Smooth muscle cell (in vitro differentiated cells): ENCODE results near the gene LIN52. TPM values are rescaled to one million over a fixed set of nuclear protein-coding genes. Genes with fewer than 3 reads are reported as not detected.

Experiments used
- DNase-seq: peaks from one replicate; lab custom pipeline; 2025; ENCODE audit not compliant: unreplicated experiment; lab: John Stamatoyannopoulos, UW
- H2AFZ ChIP-seq: fragments of 200-600 bp; sonication (generic); 2 replicates; pipeline ENCODE4 v1.6.0; 2016; ENCODE audit warnings: antibody characterized with exemption, low read depth, mild to moderate bottlenecking
- H3F3A ChIP-seq: fragments of 200-600 bp; sonication (generic); 2 replicates; pipeline ENCODE4 v1.6.0; 2017; ENCODE audit warnings: antibody characterized with exemption, low read depth
- H3K27ac ChIP-seq: fragments of 200-600 bp; sonication (generic); 2 replicates; pipeline ENCODE4 v1.5.1; 2016; ENCODE audit warnings: low read depth, mild to moderate bottlenecking
- H3K27me3 ChIP-seq: fragments of 200-600 bp; sonication (generic); 2 replicates; pipeline ENCODE4 v1.6.1; 2016; ENCODE audit warnings: low read depth, mild to moderate bottlenecking
- H3K36me3 ChIP-seq: fragments of 200-600 bp; sonication (generic); 2 replicates; pipeline ENCODE4 v1.5.1; 2016; ENCODE audit warnings: low read depth
- H3K4me1 ChIP-seq: fragments of 200-600 bp; sonication (generic); 2 replicates; pipeline ENCODE4 v1.5.1; 2016; ENCODE audit warnings: low read depth
- H3K4me2 ChIP-seq: fragments of 200-600 bp; sonication (generic); 2 replicates; pipeline ENCODE4 v1.6.0; 2016; ENCODE audit warnings: mild to moderate bottlenecking
- H3K4me3 ChIP-seq: fragments of 200-600 bp; sonication (generic); 2 replicates; pipeline ENCODE4 v1.5.1; 2016; ENCODE audit warnings: mild to moderate bottlenecking
- H3K79me2 ChIP-seq: fragments of 200-600 bp; sonication (generic); 2 replicates; pipeline ENCODE4 v1.6.0; 2016; ENCODE audit warnings: low read depth, mild to moderate bottlenecking
- H3K9ac ChIP-seq: fragments of 200-600 bp; sonication (generic); 2 replicates; pipeline ENCODE4 v1.6.0; 2016; ENCODE audit warnings: low read depth
- H3K9me3 ChIP-seq: fragments of 200-600 bp; sonication (generic); replicated peaks from 2 replicates; pipeline ENCODE4 v1.5.1; 2016; ENCODE audit warnings: low read depth
- H4K20me1 ChIP-seq: fragments of 200-600 bp; sonication (generic); 2 replicates; pipeline ENCODE4 v1.6.0; 2016; ENCODE audit warnings: low read depth
- WGBS: methylation state at CpG from one replicate; pipeline ENCODE4 v1.1.7; 2016; ENCODE audit warnings: low lambda C conversion rate; 5-methylcytosine and 5-hydroxymethylcytosine counted together
- polyA plus RNA-seq: library from polyadenylated mRNA; unstranded; fragments of >200 nt; fragmentation: Nextera tagmentation; extraction: Ambion mirVana; gene quantifications from 2 replicates; pipeline ENCODE4 v1.2.1, GENCODE V29; 2016
- total RNA-seq: library from RNA; depleted of rRNA; stranded (reverse); fragments of >200 nt; gene quantifications from 2 replicates; pipeline ENCODE4 v1.2.3, GENCODE V29; 2014
- TF ChIP-seq, protein P1 (sequence below): fragments of 200-600 bp; sonication (generic); IDR thresholded peaks from 2 replicates; pipeline ENCODE4 v1.5.1; 2017; ENCODE audit warnings: borderline replicate concordance, mild to moderate bottlenecking, antibody characterized with exemption; ENCODE audit not compliant: insufficient read depth, poor library complexity, severe bottlenecking

Gene LIN52
- total and polyA plus RNA-seq, 2 experiments from 2014 or later = 16.1 to 17.8 TPM

DNA sequence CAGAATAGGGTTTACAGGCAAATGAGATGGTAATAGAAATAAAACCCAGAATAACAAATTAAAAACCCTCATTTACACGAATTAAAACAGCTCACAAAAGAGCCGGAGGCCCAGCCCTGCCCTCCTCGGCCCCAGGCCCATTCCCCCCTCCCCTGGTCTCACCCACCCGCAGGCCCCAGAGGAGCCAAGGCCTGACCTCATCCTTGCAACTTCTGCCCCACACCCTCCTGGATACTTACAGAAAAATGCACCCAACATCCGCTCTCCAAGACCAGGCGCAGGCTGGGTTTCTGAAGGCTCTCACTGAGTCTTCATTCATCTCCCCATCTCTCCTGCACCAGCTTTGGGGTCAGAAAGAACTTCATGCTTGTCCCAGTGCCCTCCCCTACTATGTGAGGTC lies 138.3 kb downstream of the LIN52 start:
- H3K9ac ChIP-seq = no peak overlapping the region
- no peak for DNase-seq
- TF ChIP-seq, protein P1, sequence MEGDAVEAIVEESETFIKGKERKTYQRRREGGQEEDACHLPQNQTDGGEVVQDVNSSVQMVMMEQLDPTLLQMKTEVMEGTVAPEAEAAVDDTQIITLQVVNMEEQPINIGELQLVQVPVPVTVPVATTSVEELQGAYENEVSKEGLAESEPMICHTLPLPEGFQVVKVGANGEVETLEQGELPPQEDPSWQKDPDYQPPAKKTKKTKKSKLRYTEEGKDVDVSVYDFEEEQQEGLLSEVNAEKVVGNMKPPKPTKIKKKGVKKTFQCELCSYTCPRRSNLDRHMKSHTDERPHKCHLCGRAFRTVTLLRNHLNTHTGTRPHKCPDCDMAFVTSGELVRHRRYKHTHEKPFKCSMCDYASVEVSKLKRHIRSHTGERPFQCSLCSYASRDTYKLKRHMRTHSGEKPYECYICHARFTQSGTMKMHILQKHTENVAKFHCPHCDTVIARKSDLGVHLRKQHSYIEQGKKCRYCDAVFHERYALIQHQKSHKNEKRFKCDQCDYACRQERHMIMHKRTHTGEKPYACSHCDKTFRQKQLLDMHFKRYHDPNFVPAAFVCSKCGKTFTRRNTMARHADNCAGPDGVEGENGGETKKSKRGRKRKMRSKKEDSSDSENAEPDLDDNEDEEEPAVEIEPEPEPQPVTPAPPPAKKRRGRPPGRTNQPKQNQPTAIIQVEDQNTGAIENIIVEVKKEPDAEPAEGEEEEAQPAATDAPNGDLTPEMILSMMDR = no peak
- H3K4me3 ChIP-seq = no peak overlapping the region
- H3K36me3 ChIP-seq = no peaks in the 10 kb centered on the region
- H3K79me2 ChIP-seq = no peaks in the 10 kb centered on the region
- H2AFZ ChIP-seq = no peak overlapping the region
- H3K4me2 ChIP-seq = no peak overlapping the region
- H3K4me1 ChIP-seq = no peaks in the 10 kb centered on the region
- H3F3A ChIP-seq = no peaks in the 10 kb centered on the region
- 75% methylated on average over 6 of the region's 6 CpGs for WGBS
- no peaks in the 10 kb centered on the region for H3K9me3 ChIP-seq
- H3K27me3 ChIP-seq = peaks cover 65% of the 10 kb centered on the region
- no peak overlapping the region for H3K27ac ChIP-seq
- no peaks in the 10 kb centered on the region for H4K20me1 ChIP-seq

DNA sequence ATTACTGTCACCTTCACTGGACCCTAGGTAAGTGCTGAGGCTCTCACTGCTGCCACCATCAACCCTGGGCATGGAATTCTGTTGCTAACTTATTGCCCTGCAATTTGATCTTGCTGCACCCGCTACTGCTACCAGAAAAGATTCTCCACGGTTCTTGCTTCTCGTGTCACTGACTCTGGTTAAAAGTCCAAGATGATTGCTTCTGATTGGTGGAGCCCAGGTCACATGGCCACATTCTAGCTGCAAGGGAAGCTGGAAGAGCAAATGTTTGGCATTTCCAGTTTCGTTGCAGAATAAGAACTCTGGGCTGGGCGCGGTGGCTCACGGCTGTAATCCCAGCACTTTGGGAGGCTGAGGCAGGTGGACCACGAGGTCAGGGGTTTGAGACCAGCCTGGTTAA lies 147.0 kb downstream of the LIN52 start:
- peaks cover 81% of the 10 kb centered on the region for H3K27me3 ChIP-seq

DNA sequence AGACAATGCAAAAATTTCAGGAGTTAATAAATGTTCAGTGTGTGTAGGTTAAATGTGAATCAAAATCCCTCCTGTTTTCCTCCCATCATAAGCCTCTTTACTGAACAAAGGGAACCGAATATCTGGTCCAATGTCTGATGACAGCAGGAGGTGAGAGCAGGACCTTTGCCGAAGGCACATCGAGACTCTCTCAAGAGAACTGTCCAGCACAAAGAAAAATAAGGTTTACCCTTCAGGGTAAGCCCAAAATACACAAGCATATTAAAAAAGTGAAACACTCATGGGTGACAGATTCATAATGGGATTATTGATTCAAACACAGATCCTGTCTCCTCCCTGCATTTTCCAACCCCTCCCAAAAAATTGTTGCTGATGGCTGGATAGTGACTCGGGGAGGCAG lies 150.3 kb downstream of the LIN52 start:
- WGBS = 83% methylated on average over 4 of the region's 4 CpGs
- Histone ChIP-seq H3F3A (no peaks in the 10 kb centered on the region), H3K9me3 (no peaks in the 10 kb centered on the region), H3K27me3 (peaks cover 85% of the 10 kb centered on the region), H3K4me3 (no peak overlapping the region), H3K27ac (no peak overlapping the region), H3K36me3 (no peaks in the 10 kb centered on the region), H3K9ac (no peak overlapping the region), H3K4me2 (no peak overlapping the region), H3K4me1 (no peaks in the 10 kb centered on the region), H3K79me2 (no peaks in the 10 kb centered on the region), H4K20me1 (no peaks in the 10 kb centered on the region), H2AFZ (no peak overlapping the region)
- TF ChIP-seq, protein P1 = no peak
- no peak for DNase-seq

More for the DNA sequence above, 147.0 kb downstream of the LIN52 start:
- Histone ChIP-seq H3F3A (no peaks in the 10 kb centered on the region), H3K9ac (no peak overlapping the region), H3K79me2 (no peaks in the 10 kb centered on the region), H3K9me3 (no peaks in the 10 kb centered on the region), H3K36me3 (no peaks in the 10 kb centered on the region), H3K27ac (no peak overlapping the region), H4K20me1 (no peaks in the 10 kb centered on the region), H3K4me1 (no peaks in the 10 kb centered on the region), H2AFZ (no peak overlapping the region), H3K4me2 (no peak overlapping the region), H3K4me3 (no peak overlapping the region)
- WGBS = 94% methylated on average over 8 of the region's 8 CpGs
- TF ChIP-seq, protein P1 = no peak
- no peak for DNase-seq

DNA sequence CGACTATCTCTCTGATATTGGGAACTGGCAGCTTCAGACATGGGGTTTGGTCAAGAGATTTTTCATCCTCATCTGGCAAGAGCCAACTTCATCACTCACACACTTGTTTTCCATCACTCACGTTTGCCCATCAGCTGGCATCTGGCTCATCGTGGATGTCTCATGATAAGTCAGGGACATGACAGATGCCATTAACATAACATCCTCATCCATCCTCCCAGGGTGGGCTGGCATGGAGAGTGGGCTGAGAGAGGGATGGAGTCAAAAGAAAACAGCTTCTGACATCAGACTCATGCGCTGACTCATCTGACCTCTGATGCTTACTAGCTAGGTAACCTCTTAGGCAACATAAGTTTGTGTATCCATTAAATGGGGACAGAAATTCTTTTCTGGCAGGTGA lies 152.7 kb downstream of the LIN52 start:
- WGBS = 85% methylated on average over 4 of the region's 4 CpGs
- TF ChIP-seq, protein P1 = no peak
- H3K4me1 ChIP-seq = peaks cover 8% of the 10 kb centered on the region

More for the DNA sequence above, 152.7 kb downstream of the LIN52 start:
- Histone ChIP-seq H4K20me1 (no peaks in the 10 kb centered on the region), H3K36me3 (no peaks in the 10 kb centered on the region), H3K27me3 (peaks cover 96% of the 10 kb centered on the region), H3K79me2 (no peaks in the 10 kb centered on the region), H3F3A (no peaks in the 10 kb centered on the region), H3K4me3 (no peak overlapping the region), H3K9ac (no peak overlapping the region), H3K9me3 (no peaks in the 10 kb centered on the region), H3K4me2 (no peak overlapping the region), H2AFZ (no peak overlapping the region), H3K27ac (no peak overlapping the region)
- DNase-seq = no peak
